NCI-H1105 treated with DMSO at 0.1 percent for 48 hours (cell line): ENCODE results near the gene GYS2.

ENCODE experiments used
- DNase-seq: peaks from one replicate; lab custom pipeline; 2025; lab: John Stamatoyannopoulos, UW

The GYS2 gene

GRCh38 chr12:21502164-21502496 lies 102.5 kb downstream of the GYS2 start:
- peak; percentile 48 for DNase-seq

GRCh38 chr12:21501258-21502163 lies 103.1 kb downstream of the GYS2 start, which contains the start of the genes GOLT1B and RECQL:
Gene GOLT1B (plus strand): TSS chr12:21501789. CDS start chr12:21501924, 135 bp downstream.
Gene RECQL (minus strand): TSS chr12:21501635. CDS start chr12:21499570, 2,065 bp downstream.
- peak; percentile 99 for DNase-seq

GRCh38 chr12:21500786-21501257 lies 103.8 kb downstream of the GYS2 start:
- DNase-seq, result no peak

GRCh38 chr12:21499765-21500164 lies 104.9 kb downstream of the GYS2 start:
- DNase-seq, result no peak
